ENCODE measurements around the gene RMND5A. TPM values are rescaled to one million over a fixed set of nuclear protein-coding genes. Genes with fewer than 3 reads are reported as not detected.
"Not testable (repeated sequence)": the region's sequence is repeated elsewhere in the genome, so short reads cannot be mapped to it uniquely, and the experiment has no call there.

The RMND5A gene, protein sequence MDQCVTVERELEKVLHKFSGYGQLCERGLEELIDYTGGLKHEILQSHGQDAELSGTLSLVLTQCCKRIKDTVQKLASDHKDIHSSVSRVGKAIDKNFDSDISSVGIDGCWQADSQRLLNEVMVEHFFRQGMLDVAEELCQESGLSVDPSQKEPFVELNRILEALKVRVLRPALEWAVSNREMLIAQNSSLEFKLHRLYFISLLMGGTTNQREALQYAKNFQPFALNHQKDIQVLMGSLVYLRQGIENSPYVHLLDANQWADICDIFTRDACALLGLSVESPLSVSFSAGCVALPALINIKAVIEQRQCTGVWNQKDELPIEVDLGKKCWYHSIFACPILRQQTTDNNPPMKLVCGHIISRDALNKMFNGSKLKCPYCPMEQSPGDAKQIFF
- total RNA-seq: 36.2 and 40.1 TPM in 2 replicates
- long read RNA-seq, full-length matches to known transcripts: 1 of 19 reads
- long read RNA-seq, partial matches to known transcripts: 2 of 19 reads
- long read RNA-seq, other reads (novel, unspliced or antisense): 16 of 19 reads

- not testable (repeated sequence) for H3K9me3 Mint-ChIP-seq; H3K27me3 Mint-ChIP-seq (ENCODE audit: low read depth); H3K4me1 Mint-ChIP-seq; H3K36me3 Mint-ChIP-seq (ENCODE audit: low read depth)
- Mint-ChIP-seq H3K27ac (ENCODE audit: unreplicated experiment) (peak within 1 kb of the TSS; percentile 35), H3K4me3 (peak within 1 kb of the TSS; percentile 86)
- DNase-seq (ENCODE audit: low read depth, low spot score): peak; percentile 79
These were observed at the start of gene RMND5A for GRCh38 chr2:86719637-86720539. RMND5A (plus strand) TSS chr2:86720291; CDS start chr2:86720668, 377 bp downstream.

- H3K36me3 Mint-ChIP-seq (ENCODE audit: low read depth): peaks cover 7% of the 10 kb centered on the region
- H3K4me1 Mint-ChIP-seq: no peaks in the 10 kb centered on the region
- peaks cover 15% of the 10 kb centered on the region for H3K9me3 Mint-ChIP-seq
- no peak overlapping the region for H3K27ac Mint-ChIP-seq (ENCODE audit: unreplicated experiment)
- H3K27me3 Mint-ChIP-seq (ENCODE audit: low read depth): peaks cover 1% of the 10 kb centered on the region
- H3K4me3 Mint-ChIP-seq: no peak overlapping the region
- TF ChIP-seq, protein P1, sequence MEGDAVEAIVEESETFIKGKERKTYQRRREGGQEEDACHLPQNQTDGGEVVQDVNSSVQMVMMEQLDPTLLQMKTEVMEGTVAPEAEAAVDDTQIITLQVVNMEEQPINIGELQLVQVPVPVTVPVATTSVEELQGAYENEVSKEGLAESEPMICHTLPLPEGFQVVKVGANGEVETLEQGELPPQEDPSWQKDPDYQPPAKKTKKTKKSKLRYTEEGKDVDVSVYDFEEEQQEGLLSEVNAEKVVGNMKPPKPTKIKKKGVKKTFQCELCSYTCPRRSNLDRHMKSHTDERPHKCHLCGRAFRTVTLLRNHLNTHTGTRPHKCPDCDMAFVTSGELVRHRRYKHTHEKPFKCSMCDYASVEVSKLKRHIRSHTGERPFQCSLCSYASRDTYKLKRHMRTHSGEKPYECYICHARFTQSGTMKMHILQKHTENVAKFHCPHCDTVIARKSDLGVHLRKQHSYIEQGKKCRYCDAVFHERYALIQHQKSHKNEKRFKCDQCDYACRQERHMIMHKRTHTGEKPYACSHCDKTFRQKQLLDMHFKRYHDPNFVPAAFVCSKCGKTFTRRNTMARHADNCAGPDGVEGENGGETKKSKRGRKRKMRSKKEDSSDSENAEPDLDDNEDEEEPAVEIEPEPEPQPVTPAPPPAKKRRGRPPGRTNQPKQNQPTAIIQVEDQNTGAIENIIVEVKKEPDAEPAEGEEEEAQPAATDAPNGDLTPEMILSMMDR (conservative IDR thresholded peaks at IDR 0.05): no peak
- no peak for DNase-seq (ENCODE audit: low read depth, low spot score)
These were observed 48.6 kb upstream of the RMND5A start for GRCh38 chr2:86671337-86671981.

DNA sequence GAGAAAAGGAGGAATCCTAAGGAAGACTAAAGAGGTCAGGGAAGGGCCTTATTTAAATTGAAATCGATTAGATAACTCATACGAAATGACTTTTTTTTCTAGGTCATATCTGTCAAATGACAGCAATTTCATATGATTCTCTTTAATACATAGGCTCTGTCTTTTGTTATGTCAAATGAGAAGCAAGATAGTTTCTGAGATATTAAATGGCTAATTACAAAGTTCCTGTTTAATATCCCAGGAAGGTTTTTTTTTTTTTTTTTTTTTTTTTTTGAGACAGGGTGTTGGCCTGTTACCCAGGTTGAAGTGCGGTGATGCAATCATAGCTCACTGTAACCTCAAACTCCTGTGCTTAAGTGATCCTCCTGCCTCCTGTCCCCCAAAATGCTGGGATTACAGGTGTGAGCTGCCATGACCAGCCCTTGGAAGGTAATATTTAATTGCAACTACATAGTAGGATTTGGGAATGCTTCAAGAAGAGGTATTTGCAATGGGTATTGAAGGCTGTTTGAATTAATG is 48.0 kb upstream of the RMND5A start:
- TF ChIP-seq, protein P1 (conservative IDR thresholded peaks at IDR 0.05): no peak
- H3K27ac Mint-ChIP-seq (ENCODE audit: unreplicated experiment): no peak overlapping the region
- peaks cover 9% of the 10 kb centered on the region for H3K9me3 Mint-ChIP-seq
- no peak for DNase-seq (ENCODE audit: low read depth, low spot score)
- no peaks in the 10 kb centered on the region for H3K27me3 Mint-ChIP-seq (ENCODE audit: low read depth)
- H3K4me3 Mint-ChIP-seq: no peak overlapping the region
- no peaks in the 10 kb centered on the region for H3K4me1 Mint-ChIP-seq
- H3K36me3 Mint-ChIP-seq (ENCODE audit: low read depth): peaks cover 7% of the 10 kb centered on the region

- no peak overlapping the region for H3K27ac Mint-ChIP-seq (ENCODE audit: unreplicated experiment)
These were observed 47.1 kb upstream of the RMND5A start for GRCh38 chr2:86673011-86673410.

DNA sequence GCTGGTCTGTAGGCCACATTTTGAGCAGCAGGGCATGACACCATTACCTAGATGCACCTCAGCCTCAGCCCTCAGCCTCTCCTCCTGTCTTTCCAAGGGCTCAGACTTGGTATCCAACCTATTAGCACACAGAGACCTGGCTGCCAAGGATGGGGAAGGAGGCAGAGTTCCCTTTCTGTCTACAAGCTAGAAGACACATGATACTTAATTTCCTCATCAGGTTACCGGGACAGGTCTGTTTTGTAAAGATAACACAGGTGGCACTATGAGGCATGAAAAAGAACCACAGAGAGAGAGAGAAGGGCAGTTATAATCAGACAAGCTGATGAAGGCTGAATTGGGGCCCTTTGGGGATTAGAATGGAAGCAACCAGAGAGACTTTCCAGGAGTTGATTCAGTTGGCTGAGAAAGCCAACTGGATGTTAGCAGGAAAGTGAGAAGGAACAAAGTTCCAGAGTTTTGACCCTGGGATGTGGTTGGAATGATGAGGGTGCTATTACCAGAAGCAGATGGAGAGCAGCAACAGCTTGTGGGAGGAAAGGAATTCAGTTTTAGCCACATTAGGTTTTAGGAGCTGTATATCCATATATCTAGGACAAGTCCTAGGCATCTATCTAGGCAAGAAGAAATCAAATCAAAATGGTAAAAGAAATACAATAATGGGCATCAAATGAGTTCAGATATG is 46.0 kb upstream of the RMND5A start:
- TF ChIP-seq, protein P1 (conservative IDR thresholded peaks at IDR 0.05): no peak
- H3K9me3 Mint-ChIP-seq: no peaks in the 10 kb centered on the region
- H3K4me3 Mint-ChIP-seq: no peak overlapping the region
- no peak for DNase-seq (ENCODE audit: low read depth, low spot score)
- no peaks in the 10 kb centered on the region for H3K4me1 Mint-ChIP-seq
- H3K27ac Mint-ChIP-seq (ENCODE audit: unreplicated experiment): no peak overlapping the region
- H3K36me3 Mint-ChIP-seq (ENCODE audit: low read depth): no peaks in the 10 kb centered on the region
- H3K27me3 Mint-ChIP-seq (ENCODE audit: low read depth): no peaks in the 10 kb centered on the region

More at GRCh38 chr2:86673011-86673410, 47.1 kb upstream of the RMND5A start:
- TF ChIP-seq, protein P1 (conservative IDR thresholded peaks at IDR 0.05): no peak
- no peaks in the 10 kb centered on the region for H3K36me3 Mint-ChIP-seq (ENCODE audit: low read depth)
- H3K9me3 Mint-ChIP-seq: peaks cover 2% of the 10 kb centered on the region
- H3K4me3 Mint-ChIP-seq: no peak overlapping the region
- no peaks in the 10 kb centered on the region for H3K4me1 Mint-ChIP-seq
- H3K27me3 Mint-ChIP-seq (ENCODE audit: low read depth): no peaks in the 10 kb centered on the region
- DNase-seq (ENCODE audit: low read depth, low spot score): no peak

Data from neural crest cell (in vitro differentiated cells).